DND-41 (cell line): Measurements from ENCODE around the gene SPRN.
"Not testable (repeated sequence)": the region's sequence is repeated elsewhere in the genome, so short reads cannot be mapped to it uniquely, and the experiment has no call there.

Experiments used
- ATAC-seq: fragments of 200-7000 bp; cut with Tn5 transposase; 3 replicates; pipeline ENCODE4 v1.9.1; 2021; ENCODE audit warnings: low read depth; ENCODE audit not compliant: insufficient read depth
- DNase-seq: peaks from one replicate; pipeline ENCODE4 v3.0.0-alpha.2; 2020
- H2AFZ ChIP-seq: 2 replicates; pipeline ENCODE4 v1.6.0; 2012; ENCODE audit warnings: low read depth, low read length
- H3K27ac ChIP-seq: 2 replicates; pipeline ENCODE4 v1.5.1; 2012; ENCODE audit warnings: low read length, inconsistent platforms
- H3K27me3 ChIP-seq: fragments of 200-600 bp; sonication (generic); 2 replicates; pipeline ENCODE4 v1.6.0; 2012; ENCODE audit warnings: low read length, mild to moderate bottlenecking, inconsistent platforms; ENCODE audit not compliant: insufficient read depth, poor library complexity
- H3K36me3 ChIP-seq: 2 replicates; pipeline ENCODE4 v1.5.1; 2012; ENCODE audit warnings: low read length, inconsistent platforms; ENCODE audit not compliant: insufficient read depth
- H3K4me1 ChIP-seq: 2 replicates; pipeline ENCODE4 v1.5.1; 2012; ENCODE audit warnings: mild to moderate bottlenecking, low read length; ENCODE audit not compliant: insufficient read depth
- H3K4me2 ChIP-seq: 2 replicates; pipeline ENCODE4 v1.6.0; 2012; ENCODE audit warnings: mild to moderate bottlenecking, moderate library complexity, low read length, inconsistent platforms; ENCODE audit not compliant: insufficient read depth
- H3K4me3 ChIP-seq, 2 experiments: fragments of 200-600 bp in 1 of 2; shearing (Covaris generic) in 1 of 2; 2 replicates each; pipeline ENCODE4 v1.5.1; 2012 to 2016; ENCODE audit warnings: inconsistent platforms in 2 of 2, low read length in 2 of 2, mild to moderate bottlenecking in 2 of 2, low read depth in 1 of 2, moderate library complexity in 1 of 2
- H3K79me2 ChIP-seq: 2 replicates; pipeline ENCODE4 v1.6.0; 2012; ENCODE audit warnings: low read length, inconsistent platforms; ENCODE audit not compliant: insufficient read depth
- H3K9ac ChIP-seq: 2 replicates; pipeline ENCODE4 v1.6.0; 2012; ENCODE audit warnings: low read depth, mild to moderate bottlenecking, inconsistent platforms, low read length, moderate library complexity
- H3K9me3 ChIP-seq: 2 replicates; pipeline ENCODE4 v1.5.1; 2012; ENCODE audit warnings: low read length, moderate library complexity, mild to moderate bottlenecking, inconsistent platforms; ENCODE audit not compliant: insufficient read depth, severe bottlenecking
- H4K20me1 ChIP-seq: 2 replicates; pipeline ENCODE4 v1.6.0; 2012; ENCODE audit warnings: low read length; ENCODE audit not compliant: insufficient read depth
- EZH2 ChIP-seq: IDR thresholded peaks from 3 replicates; pipeline ENCODE4 v1.6.1; 2012; ENCODE audit warnings: borderline replicate concordance, low read depth, mild to moderate bottlenecking, moderate library complexity, low read length, inconsistent platforms; ENCODE audit not compliant: severe bottlenecking
- TF ChIP-seq, protein P1 (sequence below): IDR thresholded peaks from 2 replicates; pipeline ENCODE4 v1.5.1; 2012; ENCODE audit warnings: borderline replicate concordance, low read length, moderate library complexity, mild to moderate bottlenecking; ENCODE audit not compliant: poor library complexity, severe bottlenecking; ENCODE audit errors: extremely low read depth

The SPRN gene

DNA sequence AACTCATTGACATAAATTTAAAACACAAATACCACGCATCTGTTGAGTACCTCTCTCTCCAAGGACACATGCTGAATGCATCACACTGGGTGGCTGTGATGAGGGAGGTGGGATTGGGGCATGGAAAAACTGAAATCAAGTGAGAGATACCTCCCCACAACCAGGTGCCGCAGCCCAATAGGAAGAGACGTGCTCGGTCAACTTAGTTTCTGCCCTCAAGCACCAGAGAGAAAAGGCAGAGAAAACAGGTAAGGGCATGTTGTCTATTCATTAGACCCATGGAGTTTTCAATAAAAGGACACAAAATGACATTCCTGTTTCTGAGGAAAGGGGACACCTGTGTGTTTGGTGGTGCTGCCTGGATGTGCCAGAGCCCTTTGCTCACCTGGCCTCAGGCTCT, 5.1 kb upstream of the SPRN start:
- H3K4me3 ChIP-seq, H3K27ac ChIP-seq, H4K20me1 ChIP-seq, H3K9me3 ChIP-seq, H2AFZ ChIP-seq, H3K4me1 ChIP-seq, DNase-seq, H3K9ac ChIP-seq, H3K27me3 ChIP-seq, H3K79me2 ChIP-seq, H3K36me3 ChIP-seq, H3K4me2 ChIP-seq, ATAC-seq: not testable (repeated sequence)

DNA sequence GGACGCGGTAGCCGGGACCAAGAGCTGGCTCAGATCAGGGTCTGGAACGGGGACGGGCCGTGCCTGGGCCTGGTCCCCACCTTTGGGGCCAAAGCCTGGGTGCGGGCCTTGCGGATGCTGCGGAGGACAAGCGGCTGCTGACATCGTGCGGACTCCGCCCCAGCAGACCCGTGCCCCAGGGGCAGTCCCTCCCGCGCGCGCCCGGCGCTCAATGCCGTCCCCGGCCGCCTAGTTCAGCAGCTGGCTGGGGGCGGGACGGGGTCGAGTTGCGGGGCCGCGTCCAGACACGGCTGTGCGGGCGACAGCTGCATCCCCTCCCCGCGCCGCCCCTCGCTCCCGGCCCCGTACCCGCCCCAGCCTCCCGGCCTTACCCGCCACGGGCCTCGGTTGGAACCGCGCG, 323 bp downstream of the SPRN start:
- not testable (repeated sequence) for H3K27me3 ChIP-seq, H3K4me2 ChIP-seq, H3K4me1 ChIP-seq, H3K9ac ChIP-seq, ATAC-seq, DNase-seq, H3K79me2 ChIP-seq, H4K20me1 ChIP-seq, H3K4me3 ChIP-seq, H2AFZ ChIP-seq, H3K27ac ChIP-seq
- Histone ChIP-seq H3K36me3 (peaks cover 40% of the 10 kb centered on the region), H3K9me3 (peaks cover 19% of the 10 kb centered on the region)

- H3K4me2 ChIP-seq: no peak overlapping the region
- no peak overlapping the region for H3K4me3 ChIP-seq
These were observed 1.3 kb downstream of the SPRN start for GRCh38 chr10:133422807-133423771.

DNA sequence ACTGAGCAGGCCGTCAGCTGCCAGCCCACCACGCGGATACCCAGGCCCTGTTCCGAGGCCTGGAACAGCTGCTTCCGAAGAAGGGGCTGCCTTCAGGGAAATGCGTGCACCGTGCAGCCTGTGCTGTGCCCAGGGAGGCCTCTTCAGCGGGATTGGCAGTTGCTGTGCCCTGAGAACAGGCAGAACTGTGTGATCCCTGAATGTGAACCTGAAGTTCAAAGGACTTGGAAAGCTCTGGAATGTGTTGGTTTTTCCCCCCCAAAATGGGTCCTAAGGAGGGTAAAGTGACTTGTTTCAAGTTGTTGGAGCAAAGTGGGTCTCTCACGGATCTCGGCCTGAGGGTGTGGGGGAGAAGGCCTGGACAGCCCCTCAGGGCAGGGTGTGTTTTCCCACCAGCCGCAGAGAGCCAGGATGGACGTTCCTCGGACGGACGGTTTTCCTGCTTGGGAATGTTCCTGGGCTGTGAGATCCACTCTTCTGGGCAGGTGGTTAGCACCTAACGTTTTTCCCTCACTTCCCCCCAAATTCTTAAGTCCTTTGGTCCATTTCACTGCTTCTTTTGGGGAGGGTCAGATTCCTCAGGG, 2.1 kb downstream of the SPRN start:
- Histone ChIP-seq H2AFZ (no peak overlapping the region), H3K4me1 (no peaks in the 10 kb centered on the region), H3K79me2 (0 out of 2 replicates have a peak, but pooled peaks cover 4% of the 10 kb centered on the region), H3K27ac (no peak overlapping the region), H3K9ac (no peak overlapping the region), H3K4me3 (no peak overlapping the region), H3K27me3 (no peaks in the 10 kb centered on the region), H4K20me1 (no peaks in the 10 kb centered on the region; the same call in 1 of the 2 replicates), H3K4me2 (no peak overlapping the region), H3K9me3 (peaks cover 19% of the 10 kb centered on the region), H3K36me3 (peaks cover 51% of the 10 kb centered on the region)
- ATAC-seq (no peak), DNase-seq (no peak)
- no peak for TF ChIP-seq EZH2
- TF ChIP-seq, protein P1, sequence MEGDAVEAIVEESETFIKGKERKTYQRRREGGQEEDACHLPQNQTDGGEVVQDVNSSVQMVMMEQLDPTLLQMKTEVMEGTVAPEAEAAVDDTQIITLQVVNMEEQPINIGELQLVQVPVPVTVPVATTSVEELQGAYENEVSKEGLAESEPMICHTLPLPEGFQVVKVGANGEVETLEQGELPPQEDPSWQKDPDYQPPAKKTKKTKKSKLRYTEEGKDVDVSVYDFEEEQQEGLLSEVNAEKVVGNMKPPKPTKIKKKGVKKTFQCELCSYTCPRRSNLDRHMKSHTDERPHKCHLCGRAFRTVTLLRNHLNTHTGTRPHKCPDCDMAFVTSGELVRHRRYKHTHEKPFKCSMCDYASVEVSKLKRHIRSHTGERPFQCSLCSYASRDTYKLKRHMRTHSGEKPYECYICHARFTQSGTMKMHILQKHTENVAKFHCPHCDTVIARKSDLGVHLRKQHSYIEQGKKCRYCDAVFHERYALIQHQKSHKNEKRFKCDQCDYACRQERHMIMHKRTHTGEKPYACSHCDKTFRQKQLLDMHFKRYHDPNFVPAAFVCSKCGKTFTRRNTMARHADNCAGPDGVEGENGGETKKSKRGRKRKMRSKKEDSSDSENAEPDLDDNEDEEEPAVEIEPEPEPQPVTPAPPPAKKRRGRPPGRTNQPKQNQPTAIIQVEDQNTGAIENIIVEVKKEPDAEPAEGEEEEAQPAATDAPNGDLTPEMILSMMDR: no peak

More at GRCh38 chr10:133422807-133423771, 1.3 kb downstream of the SPRN start:
- H3K4me1 ChIP-seq: no peaks in the 10 kb centered on the region
- H3K36me3 ChIP-seq: peaks cover 50% of the 10 kb centered on the region
- no peak overlapping the region for H2AFZ ChIP-seq
- no peak overlapping the region for H3K27ac ChIP-seq
- H3K9ac ChIP-seq: no peak overlapping the region
- peaks cover 19% of the 10 kb centered on the region for H3K9me3 ChIP-seq
- H4K20me1 ChIP-seq: no peaks in the 10 kb centered on the region; the same call in 1 of the 2 replicates
- ATAC-seq (no peak), DNase-seq (no peak)
- TF ChIP-seq, protein P1: no peak
- no peak for TF ChIP-seq EZH2
- H3K27me3 ChIP-seq: no peaks in the 10 kb centered on the region
- 0 out of 2 replicates have a peak, but pooled peaks cover 4% of the 10 kb centered on the region for H3K79me2 ChIP-seq
